GM13977 (cell line): ENCODE data around the gene CBX7.
"Not testable (repeated sequence)": the region's sequence is repeated elsewhere in the genome, so short reads cannot be mapped to it uniquely, and the experiment has no call there.

ENCODE experiments used
- DNase-seq: peaks from one replicate; pipeline ENCODE4 v3.0.0; 2012; ENCODE audit warnings: low spot score
- CTCF ChIP-seq: IDR thresholded peaks from 2 replicates; pipeline ENCODE4 v1.5.1; 2012; ENCODE audit warnings: mild to moderate bottlenecking, control low read depth; ENCODE audit not compliant: insufficient read depth; ENCODE audit errors: extremely low read depth, missing control alignments
- in situ Hi-C: fragments of 300-500 bp; cut with MboI; formaldehyde crosslinking; loops from one replicate; pipeline ENCODE4 v1.12.0; 2022; ENCODE audit warnings: low sequenced_read_pairs, low pct_unique_long_range_greater_than_20kb, mixed read lengths, inconsistent platforms; ENCODE audit not compliant: unreplicated experiment

Gene CBX7

GRCh38 chr22:39174498-39175352, 22.2 kb upstream of the CBX7 start:
- no peak for DNase-seq
- TF ChIP-seq CTCF = no peak
- in situ Hi-C loops = loop anchor here (5.0 kb wide), 1 partner anchor 133 kb away; no protein-coding TSS in a partner anchor

GRCh38 chr22:39173787-39174497, 21.5 kb upstream of the CBX7 start:
- no peak for TF ChIP-seq CTCF
- in situ Hi-C loops = loop anchor here (5.0 kb wide), 1 partner anchor 133 kb away; no protein-coding TSS in a partner anchor
- DNase-seq = no peak

GRCh38 chr22:39173050-39173706, 20.7 kb upstream of the CBX7 start:
- TF ChIP-seq CTCF = no peak
- no peak for DNase-seq
- in situ Hi-C loops = loop anchor here (5.0 kb wide), 1 partner anchor 134 kb away; no protein-coding TSS in a partner anchor

- in situ Hi-C loops = loop anchor here (5.0 kb wide), 1 partner anchor 135 kb away; no protein-coding TSS in a partner anchor
- DNase-seq = not testable (repeated sequence)
Observed at GRCh38 chr22:39172265-39173049, 20.0 kb upstream of the CBX7 start.

- in situ Hi-C loops = loop anchor here (5.0 kb wide), 1 partner anchor 136 kb away; no protein-coding TSS in a partner anchor
- DNase-seq = no peak
Observed at GRCh38 chr22:39171623-39172264, 19.3 kb upstream of the CBX7 start.

More at GRCh38 chr22:39171623-39172264, 19.3 kb upstream of the CBX7 start:
- no peak for TF ChIP-seq CTCF
